Liver (tissue), 9 donors: ENCODE data around the gene CLCN2. TPM values are rescaled to one million over a fixed set of nuclear protein-coding genes. Genes with fewer than 3 reads are reported as not detected.

Experiments
- DNase-seq: peaks from one replicate; pipeline ENCODE4 v3.0.0-alpha.2; 2017; ENCODE audit warnings: low spot score
- H3K27ac ChIP-seq, 2 donors: one replicate each; pipeline ENCODE4 v1.7.0; 2013; ENCODE audit warnings: inconsistent platforms in 2 of 2, low read length in 2 of 2, control low read depth in 1 of 2, low read depth in 1 of 2, mild to moderate bottlenecking in 1 of 2
- H3K27me3 ChIP-seq, 4 donors: one replicate each; pipeline versions ENCODE4 v1.6.1 to v1.7.0; 2013; ENCODE audit warnings: low read length in 3 of 4, inconsistent platforms in 1 of 4, mild to moderate bottlenecking in 1 of 4, moderate library complexity in 1 of 4; ENCODE audit not compliant: control insufficient read depth in 4 of 4, insufficient read depth in 4 of 4
- H3K36me3 ChIP-seq, 4 donors: one replicate each; pipeline versions ENCODE4 v1.6.1 to v1.7.0; 2013; ENCODE audit warnings: low read length in 3 of 4, mild to moderate bottlenecking in 3 of 4, low read depth in 1 of 4, moderate library complexity in 1 of 4; ENCODE audit not compliant: control insufficient read depth in 4 of 4, insufficient read depth in 3 of 4
- H3K4me1 ChIP-seq, 4 donors: one replicate each; pipeline versions ENCODE4 v1.6.1 to v1.7.0; 2013; ENCODE audit warnings: low read length in 3 of 4, mild to moderate bottlenecking in 3 of 4, moderate library complexity in 1 of 4; ENCODE audit not compliant: control insufficient read depth in 4 of 4, insufficient read depth in 4 of 4
- H3K4me3 ChIP-seq, 3 donors: one replicate each; pipeline versions ENCODE4 v1.6.1 to v1.7.0; 2013; ENCODE audit warnings: low read length in 3 of 3, control low read depth in 1 of 3, low read depth in 1 of 3, mild to moderate bottlenecking in 1 of 3
- H3K9ac ChIP-seq, 2 donors: one replicate each; pipeline ENCODE4 v1.7.0; 2013; ENCODE audit warnings: low read length in 2 of 2, mild to moderate bottlenecking in 2 of 2, moderate library complexity in 2 of 2, control low read depth in 1 of 2, low read depth in 1 of 2
- H3K9me3 ChIP-seq, 4 donors: one replicate each; pipeline versions ENCODE4 v1.6.1 to v1.7.0; 2013; ENCODE audit warnings: low read length in 3 of 4; ENCODE audit not compliant: control insufficient read depth in 4 of 4
- ATF3 ChIP-seq: IDR thresholded peaks from 2 replicates; pipeline ENCODE4 v1.6.1; 2016; ENCODE audit warnings: antibody characterized with exemption
- EGR1 ChIP-seq, 2 donors: IDR thresholded peaks; 2 replicates each; pipeline ENCODE4 v1.6.1; 2016 to 2018; ENCODE audit warnings: antibody characterized with exemption in 2 of 2, low read depth in 2 of 2
- FOXA1 ChIP-seq: IDR thresholded peaks from 2 replicates; pipeline ENCODE4 v1.6.1; 2016; ENCODE audit warnings: antibody characterized with exemption
- FOXA2 ChIP-seq: IDR thresholded peaks from 2 replicates; pipeline ENCODE4 v1.6.1; 2016; ENCODE audit warnings: antibody characterized with exemption
- GABPA ChIP-seq, 2 donors: IDR thresholded peaks in 1 of 2; conservative IDR thresholded peaks in 1 of 2; 2 replicates each; pipeline ENCODE4 v1.6.1; 2016; ENCODE audit warnings: antibody characterized with exemption in 2 of 2, mild to moderate bottlenecking in 1 of 2, moderate library complexity in 1 of 2
- HNF4A ChIP-seq, 2 donors: conservative IDR thresholded peaks; 2 replicates each; pipeline ENCODE4 v1.6.1; 2016; ENCODE audit warnings: antibody characterized with exemption in 2 of 2, mild to moderate bottlenecking in 2 of 2
- HNF4G ChIP-seq: IDR thresholded peaks from 2 replicates; pipeline ENCODE4 v1.6.1; 2016; ENCODE audit warnings: antibody characterized with exemption
- JUND ChIP-seq, 2 donors: IDR thresholded peaks; 2 replicates each; pipeline ENCODE4 v1.6.1; 2016; ENCODE audit warnings: antibody characterized with exemption in 2 of 2
- MAX ChIP-seq: IDR thresholded peaks from 2 replicates; pipeline ENCODE4 v1.6.1; 2016; ENCODE audit warnings: antibody characterized with exemption
- NR2F2 ChIP-seq: IDR thresholded peaks from 2 replicates; pipeline ENCODE4 v1.6.1; 2016; ENCODE audit warnings: antibody characterized with exemption
- RAD21 ChIP-seq, 2 donors: IDR thresholded peaks; 2 replicates each; pipeline ENCODE4 v1.6.1; 2016; ENCODE audit warnings: antibody characterized with exemption in 2 of 2, mild to moderate bottlenecking in 2 of 2
- RXRA ChIP-seq, 2 donors: IDR thresholded peaks; 2 replicates each; pipeline ENCODE4 v1.6.1; 2017 to 2018; ENCODE audit warnings: antibody characterized with exemption in 2 of 2, mild to moderate bottlenecking in 1 of 2
- SP1 ChIP-seq: IDR thresholded peaks from 2 replicates; pipeline ENCODE4 v1.6.1; 2018; ENCODE audit warnings: antibody characterized with exemption, mild to moderate bottlenecking
- TAF1 ChIP-seq: conservative IDR thresholded peaks from 2 replicates; pipeline ENCODE4 v1.6.1; 2016; ENCODE audit warnings: antibody characterized with exemption, mild to moderate bottlenecking
- YY1 ChIP-seq: IDR thresholded peaks from 2 replicates; pipeline ENCODE4 v1.6.1; 2016; ENCODE audit warnings: antibody characterized with exemption, mild to moderate bottlenecking
- ZBTB33 ChIP-seq: IDR thresholded peaks from 2 replicates; pipeline ENCODE4 v1.6.1; 2016; ENCODE audit warnings: antibody characterized with exemption
- WGBS: extraction: QIAGEN DNeasy Blood & Tissue Kit; methylation state at CpG from one replicate; pipeline ENCODE4 v1.1.7; 2013; 5-methylcytosine and 5-hydroxymethylcytosine counted together
- polyA plus RNA-seq, 2 donors: library from polyadenylated mRNA; stranded (reverse) in 1 of 2; unstranded in 1 of 2; fragments of 200-250 nt in 1 of 2; fragments of >200 nt in 1 of 2; fragmentation: Nextera tagmentation in 1 of 2; extraction: Ambion mirVana in 1 of 2; gene quantifications; one replicate each; pipeline versions ENCODE4 v1.2.1 to v1.2.3, GENCODE V29; 2013 to 2015
- total RNA-seq, 2 donors: library from RNA; depleted of rRNA; stranded (reverse); fragments of >200 nt; gene quantifications; one replicate each; pipeline ENCODE4 v1.2.3, GENCODE V29; 2014
- TF ChIP-seq, protein P1 (sequence below): IDR thresholded peaks from 2 replicates; pipeline ENCODE4 v1.6.1; 2016; ENCODE audit warnings: antibody characterized with exemption, mild to moderate bottlenecking
- TF ChIP-seq, protein P2 (sequence below): fragments of 150-350 bp; IDR thresholded peaks from 2 replicates; pipeline ENCODE4 v1.5.1; 2017; ENCODE audit warnings: improper control_type of control experiment, low read depth, low read length; ENCODE audit not compliant: missing input control
- donor health status: healthy.
- donor health status: healthy.
- donor health status: healthy.
- donor health status: healthy.
- donor health status: healthy.

The CLCN2 gene
- total and polyA plus RNA-seq, 4 donors: 1.1 to 3.9 (median 2.6) TPM

- 89% methylated on average over 37 of the region's 37 CpGs for WGBS
Measured at GRCh38 chr3:184386047-184386806, 24.8 kb upstream of the CLCN2 start.

More at GRCh38 chr3:184386047-184386806, 24.8 kb upstream of the CLCN2 start:
- no peaks in the 10 kb centered on the region for H3K27me3 ChIP-seq
- no peak for DNase-seq
- H3K36me3 ChIP-seq: peaks cover 18 to 59% (median 27%) of the 10 kb centered on the region in 4 donors
- no peak overlapping the region for H3K27ac ChIP-seq
- TF ChIP-seq FOXA2: no peak
- no peak for TF ChIP-seq YY1
- no peak for TF ChIP-seq GABPA (IDR thresholded peaks at IDR 0.05 in 1 of 2, conservative IDR thresholded peaks at IDR 0.05 in 1 of 2)
- TF ChIP-seq NR2F2: no peak
- no peak for TF ChIP-seq TAF1
- TF ChIP-seq JUND (IDR thresholded peaks at IDR 0.05): no peak
- TF ChIP-seq EGR1 (IDR thresholded peaks at IDR 0.05; ENCODE audit: low read depth in 2 of 2): no peak
- TF ChIP-seq ATF3: no peak
- TF ChIP-seq MAX: no peak
- no peak for TF ChIP-seq RXRA (IDR thresholded peaks at IDR 0.05)
- no peak for TF ChIP-seq SP1
- TF ChIP-seq ZBTB33: no peak
- no peak for TF ChIP-seq FOXA1
- no peak for TF ChIP-seq HNF4G
- TF ChIP-seq, protein P1, sequence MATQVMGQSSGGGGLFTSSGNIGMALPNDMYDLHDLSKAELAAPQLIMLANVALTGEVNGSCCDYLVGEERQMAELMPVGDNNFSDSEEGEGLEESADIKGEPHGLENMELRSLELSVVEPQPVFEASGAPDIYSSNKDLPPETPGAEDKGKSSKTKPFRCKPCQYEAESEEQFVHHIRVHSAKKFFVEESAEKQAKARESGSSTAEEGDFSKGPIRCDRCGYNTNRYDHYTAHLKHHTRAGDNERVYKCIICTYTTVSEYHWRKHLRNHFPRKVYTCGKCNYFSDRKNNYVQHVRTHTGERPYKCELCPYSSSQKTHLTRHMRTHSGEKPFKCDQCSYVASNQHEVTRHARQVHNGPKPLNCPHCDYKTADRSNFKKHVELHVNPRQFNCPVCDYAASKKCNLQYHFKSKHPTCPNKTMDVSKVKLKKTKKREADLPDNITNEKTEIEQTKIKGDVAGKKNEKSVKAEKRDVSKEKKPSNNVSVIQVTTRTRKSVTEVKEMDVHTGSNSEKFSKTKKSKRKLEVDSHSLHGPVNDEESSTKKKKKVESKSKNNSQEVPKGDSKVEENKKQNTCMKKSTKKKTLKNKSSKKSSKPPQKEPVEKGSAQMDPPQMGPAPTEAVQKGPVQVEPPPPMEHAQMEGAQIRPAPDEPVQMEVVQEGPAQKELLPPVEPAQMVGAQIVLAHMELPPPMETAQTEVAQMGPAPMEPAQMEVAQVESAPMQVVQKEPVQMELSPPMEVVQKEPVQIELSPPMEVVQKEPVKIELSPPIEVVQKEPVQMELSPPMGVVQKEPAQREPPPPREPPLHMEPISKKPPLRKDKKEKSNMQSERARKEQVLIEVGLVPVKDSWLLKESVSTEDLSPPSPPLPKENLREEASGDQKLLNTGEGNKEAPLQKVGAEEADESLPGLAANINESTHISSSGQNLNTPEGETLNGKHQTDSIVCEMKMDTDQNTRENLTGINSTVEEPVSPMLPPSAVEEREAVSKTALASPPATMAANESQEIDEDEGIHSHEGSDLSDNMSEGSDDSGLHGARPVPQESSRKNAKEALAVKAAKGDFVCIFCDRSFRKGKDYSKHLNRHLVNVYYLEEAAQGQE: no peak
- no peak for TF ChIP-seq HNF4A (conservative IDR thresholded peaks at IDR 0.05)
- TF ChIP-seq, protein P2, sequence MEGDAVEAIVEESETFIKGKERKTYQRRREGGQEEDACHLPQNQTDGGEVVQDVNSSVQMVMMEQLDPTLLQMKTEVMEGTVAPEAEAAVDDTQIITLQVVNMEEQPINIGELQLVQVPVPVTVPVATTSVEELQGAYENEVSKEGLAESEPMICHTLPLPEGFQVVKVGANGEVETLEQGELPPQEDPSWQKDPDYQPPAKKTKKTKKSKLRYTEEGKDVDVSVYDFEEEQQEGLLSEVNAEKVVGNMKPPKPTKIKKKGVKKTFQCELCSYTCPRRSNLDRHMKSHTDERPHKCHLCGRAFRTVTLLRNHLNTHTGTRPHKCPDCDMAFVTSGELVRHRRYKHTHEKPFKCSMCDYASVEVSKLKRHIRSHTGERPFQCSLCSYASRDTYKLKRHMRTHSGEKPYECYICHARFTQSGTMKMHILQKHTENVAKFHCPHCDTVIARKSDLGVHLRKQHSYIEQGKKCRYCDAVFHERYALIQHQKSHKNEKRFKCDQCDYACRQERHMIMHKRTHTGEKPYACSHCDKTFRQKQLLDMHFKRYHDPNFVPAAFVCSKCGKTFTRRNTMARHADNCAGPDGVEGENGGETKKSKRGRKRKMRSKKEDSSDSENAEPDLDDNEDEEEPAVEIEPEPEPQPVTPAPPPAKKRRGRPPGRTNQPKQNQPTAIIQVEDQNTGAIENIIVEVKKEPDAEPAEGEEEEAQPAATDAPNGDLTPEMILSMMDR: no peak
- TF ChIP-seq RAD21 (IDR thresholded peaks at IDR 0.05): no peak
- no peak overlapping the region for H3K9ac ChIP-seq
- H3K4me1 ChIP-seq: peaks cover 0 to under 1% (median 0%) of the 10 kb centered on the region in 4 donors
- no peak overlapping the region for H3K4me3 ChIP-seq
- no peaks in the 10 kb centered on the region for H3K9me3 ChIP-seq
